ENCODE results near the gene AMOTL2. TPM values are rescaled to one million over a fixed set of nuclear protein-coding genes. Genes with fewer than 3 reads are reported as not detected.

Gene AMOTL2
- total and polyA plus RNA-seq, 2 donors (not counting 1 experiment from before 2014, with no cell fraction given), result not detected

DNA sequence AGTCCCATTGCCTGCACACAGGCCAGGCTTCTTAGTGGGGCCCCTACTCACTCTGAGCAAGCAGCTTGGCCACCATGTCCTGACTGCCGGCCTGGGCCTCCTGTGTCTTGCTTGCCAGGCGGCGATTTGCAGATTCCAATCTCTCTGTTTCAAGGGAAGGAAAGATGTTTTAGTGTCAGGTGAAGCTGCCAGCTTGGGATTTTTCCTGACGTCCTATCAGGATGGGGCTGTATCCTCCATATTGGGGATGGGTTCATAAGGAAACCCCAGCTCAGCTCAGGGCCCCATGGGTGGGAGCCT is 8.5 kb downstream of the AMOTL2 start:
- intact Hi-C loops (cut with micrococcal nuclease), result no loop called here
- 88% methylated on average over 4 of the region's 4 CpGs for WGBS (ENCODE audit: insufficient coverage)
- CTCF ChIA-PET, result no interaction called here

DNA sequence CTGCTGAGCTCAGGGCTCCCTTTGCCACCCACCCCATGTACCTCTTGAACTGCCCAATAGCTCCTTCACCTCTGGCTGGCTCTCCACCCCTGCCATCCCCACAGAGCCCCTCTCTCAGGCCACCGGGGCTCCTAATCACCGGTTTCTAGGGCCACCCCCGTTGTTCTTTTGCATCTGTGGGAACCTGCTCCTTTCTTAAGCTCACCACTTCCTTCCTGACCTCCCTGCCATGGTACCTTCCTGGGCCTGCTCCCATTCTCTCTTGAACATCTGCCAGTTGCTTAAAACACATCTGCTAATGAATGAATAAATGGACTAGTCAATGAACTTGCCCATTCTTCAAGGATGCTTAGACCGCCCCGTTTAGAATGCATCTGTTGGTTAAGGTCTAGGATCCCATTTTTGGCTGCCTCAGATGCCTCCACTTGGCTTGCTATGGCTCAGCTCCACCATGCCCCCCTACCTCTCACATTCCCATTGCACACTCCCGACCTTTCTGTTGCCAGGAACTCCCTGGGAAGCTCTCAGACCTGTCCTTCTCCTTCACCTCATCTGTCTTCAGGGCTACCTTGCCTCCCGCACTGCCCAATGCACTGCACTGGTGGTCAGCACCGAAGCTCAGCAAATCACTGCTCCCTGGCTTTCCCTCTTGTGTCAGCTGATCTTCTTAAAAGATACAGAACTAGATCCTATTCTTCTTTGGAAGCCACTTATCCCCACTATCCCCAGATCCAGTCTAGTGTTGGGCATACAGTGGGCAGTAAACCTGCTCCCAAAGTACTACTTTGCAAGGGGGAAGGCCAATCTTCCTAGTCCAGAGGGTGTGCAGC is 9.1 kb downstream of the AMOTL2 start:
- ATAC-seq (ENCODE audit: low read depth), result no peak
- Histone ChIP-seq H4K20me1 (ENCODE audit: control insufficient read depth, insufficient read depth, low read length, poor library complexity, severe bottlenecking) (no peaks in the 10 kb centered on the region), H3K4me3 (ENCODE audit: control extremely low read depth in 1 of 5, extremely low read depth in 1 of 5, insufficient read depth in 1 of 5, low read depth in 2 of 5, low read length in 4 of 5) (no peak overlapping the region), H3K4me2 (replicated peaks; ENCODE audit: low read depth, low read length, poor library complexity, severe bottlenecking) (no peak overlapping the region), H3K9ac (ENCODE audit: low read length) (no peak overlapping the region), H3K79me2 (ENCODE audit: control insufficient read depth, insufficient read depth, low read length) (no peaks in the 10 kb centered on the region), H3K36me3 (replicated peaks in 1 of 2; ENCODE audit: control extremely low read depth in 1 of 2, control insufficient read depth in 1 of 2, extremely low read depth in 1 of 2, insufficient read depth in 2 of 2, low read length in 1 of 2) (no peaks in the 10 kb centered on the region), H3K9me3 (ENCODE audit: control extremely low read depth in 1 of 3, control insufficient read depth in 2 of 3, insufficient read depth in 1 of 3, low read length in 2 of 3) (no peaks in the 10 kb centered on the region), H2AFZ (ENCODE audit: insufficient read depth, low read depth, low read length, poor library complexity, severe bottlenecking) (no peak overlapping the region), H3K4me1 (ENCODE audit: control insufficient read depth in 2 of 2, insufficient read depth in 2 of 2, low read length in 2 of 2) (peaks cover 0 to 3% of the 10 kb centered on the region in 2 donors), H3K27ac (ENCODE audit: low read length in 2 of 2) (no peak overlapping the region), H3K27me3 (replicated peaks in 1 of 4; ENCODE audit: control extremely low read depth in 1 of 4, control insufficient read depth in 3 of 4, insufficient read depth in 4 of 4, low read length in 3 of 4) (peaks cover 0 to 25% (median 2%) of the 10 kb centered on the region in 4 experiments)
- 45% methylated on average over 8 of the region's 8 CpGs for WGBS (ENCODE audit: insufficient coverage)
- intact Hi-C loops (cut with micrococcal nuclease), result no loop called here
- POLR2A ChIA-PET, result no interaction called here
- TF ChIP-seq, protein P1, sequence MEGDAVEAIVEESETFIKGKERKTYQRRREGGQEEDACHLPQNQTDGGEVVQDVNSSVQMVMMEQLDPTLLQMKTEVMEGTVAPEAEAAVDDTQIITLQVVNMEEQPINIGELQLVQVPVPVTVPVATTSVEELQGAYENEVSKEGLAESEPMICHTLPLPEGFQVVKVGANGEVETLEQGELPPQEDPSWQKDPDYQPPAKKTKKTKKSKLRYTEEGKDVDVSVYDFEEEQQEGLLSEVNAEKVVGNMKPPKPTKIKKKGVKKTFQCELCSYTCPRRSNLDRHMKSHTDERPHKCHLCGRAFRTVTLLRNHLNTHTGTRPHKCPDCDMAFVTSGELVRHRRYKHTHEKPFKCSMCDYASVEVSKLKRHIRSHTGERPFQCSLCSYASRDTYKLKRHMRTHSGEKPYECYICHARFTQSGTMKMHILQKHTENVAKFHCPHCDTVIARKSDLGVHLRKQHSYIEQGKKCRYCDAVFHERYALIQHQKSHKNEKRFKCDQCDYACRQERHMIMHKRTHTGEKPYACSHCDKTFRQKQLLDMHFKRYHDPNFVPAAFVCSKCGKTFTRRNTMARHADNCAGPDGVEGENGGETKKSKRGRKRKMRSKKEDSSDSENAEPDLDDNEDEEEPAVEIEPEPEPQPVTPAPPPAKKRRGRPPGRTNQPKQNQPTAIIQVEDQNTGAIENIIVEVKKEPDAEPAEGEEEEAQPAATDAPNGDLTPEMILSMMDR (IDR thresholded peaks at IDR 0.05), result no peak
- no peak for TF ChIP-seq EZH2 (IDR thresholded peaks at IDR 0.05; ENCODE audit: borderline replicate concordance, insufficient read depth, low read depth, low read length, poor library complexity, severe bottlenecking)
- CTCF ChIA-PET, result no interaction called here
- Mint-ChIP-seq H3K27ac (no peak overlapping the region), H3K4me3 (no peak overlapping the region), H3K9me3 (ENCODE audit: insufficient read depth) (no peaks in the 10 kb centered on the region), H3K4me1 (peaks cover 13% of the 10 kb centered on the region), H3K27me3 (peaks cover 35% of the 10 kb centered on the region)
- DNase-seq, result no peak

More for the DNA sequence above, 8.5 kb downstream of the AMOTL2 start:
- H2AFZ ChIP-seq (ENCODE audit: insufficient read depth, low read depth, low read length, poor library complexity, severe bottlenecking), result no peak overlapping the region
- peaks cover 31% of the 10 kb centered on the region for H3K27me3 Mint-ChIP-seq
- no peak overlapping the region for H3K4me3 ChIP-seq (ENCODE audit: control extremely low read depth in 1 of 5, extremely low read depth in 1 of 5, insufficient read depth in 1 of 5, low read depth in 2 of 5, low read length in 4 of 5)
- peaks cover 0 to 3% of the 10 kb centered on the region in 2 donors for H3K4me1 ChIP-seq (ENCODE audit: control insufficient read depth in 2 of 2, insufficient read depth in 2 of 2, low read length in 2 of 2)
- no peak overlapping the region for H3K9ac ChIP-seq (ENCODE audit: low read length)
- H3K27ac ChIP-seq (ENCODE audit: low read length in 2 of 2), result no peak overlapping the region
- H3K4me2 ChIP-seq (replicated peaks; ENCODE audit: low read depth, low read length, poor library complexity, severe bottlenecking), result no peak overlapping the region
- DNase-seq (no peak), ATAC-seq (ENCODE audit: low read depth) (no peak)
- TF ChIP-seq EZH2 (IDR thresholded peaks at IDR 0.05; ENCODE audit: borderline replicate concordance, insufficient read depth, low read depth, low read length, poor library complexity, severe bottlenecking), result no peak
- TF ChIP-seq, protein P1 (IDR thresholded peaks at IDR 0.05), result no peak
- no peaks in the 10 kb centered on the region for H4K20me1 ChIP-seq (ENCODE audit: control insufficient read depth, insufficient read depth, low read length, poor library complexity, severe bottlenecking)
- no peak overlapping the region for H3K27ac Mint-ChIP-seq
- POLR2A ChIA-PET, result no interaction called here
- peaks cover 0 to 25% (median 2%) of the 10 kb centered on the region in 4 experiments for H3K27me3 ChIP-seq (replicated peaks in 1 of 4; ENCODE audit: control extremely low read depth in 1 of 4, control insufficient read depth in 3 of 4, insufficient read depth in 4 of 4, low read length in 3 of 4)
- no peaks in the 10 kb centered on the region for H3K9me3 Mint-ChIP-seq (ENCODE audit: insufficient read depth)
- H3K4me3 Mint-ChIP-seq, result no peak overlapping the region
- no peaks in the 10 kb centered on the region for H3K79me2 ChIP-seq (ENCODE audit: control insufficient read depth, insufficient read depth, low read length)
- no peaks in the 10 kb centered on the region for H3K9me3 ChIP-seq (ENCODE audit: control extremely low read depth in 1 of 3, control insufficient read depth in 2 of 3, insufficient read depth in 1 of 3, low read length in 2 of 3)
- H3K4me1 Mint-ChIP-seq, result peaks cover 13% of the 10 kb centered on the region
- H3K36me3 ChIP-seq (replicated peaks in 1 of 2; ENCODE audit: control extremely low read depth in 1 of 2, control insufficient read depth in 1 of 2, extremely low read depth in 1 of 2, insufficient read depth in 2 of 2, low read length in 1 of 2), result no peaks in the 10 kb centered on the region
